Jurkat, Clone E6-1 (cell line): ENCODE measurements around the gene OTUD3. TPM values are rescaled to one million over a fixed set of nuclear protein-coding genes. Genes with fewer than 3 reads are reported as not detected.
"Not testable (repeated sequence)": the region's sequence is repeated elsewhere in the genome, so short reads cannot be mapped to it uniquely, and the experiment has no call there.

Source experiments
- DNase-seq: peaks from one replicate; pipeline ENCODE4 v3.0.0-alpha.2; 2011; ENCODE audit warnings: low read depth, low spot score
- H3K4me3 ChIP-seq: 2 replicates; pipeline ENCODE4 v1.5.1; 2011; ENCODE audit warnings: mild to moderate bottlenecking, low read length, control low read depth, moderate library complexity
- polyA plus RNA-seq: library from polyadenylated mRNA; unstranded; fragments of >200 nt; gene quantifications from one replicate; pipeline ENCODE4 v1.2.1, GENCODE V29; 2012; ENCODE audit warnings: missing spikeins; ENCODE audit not compliant: insufficient read length, insufficient read depth

OTUD3 gene, protein sequence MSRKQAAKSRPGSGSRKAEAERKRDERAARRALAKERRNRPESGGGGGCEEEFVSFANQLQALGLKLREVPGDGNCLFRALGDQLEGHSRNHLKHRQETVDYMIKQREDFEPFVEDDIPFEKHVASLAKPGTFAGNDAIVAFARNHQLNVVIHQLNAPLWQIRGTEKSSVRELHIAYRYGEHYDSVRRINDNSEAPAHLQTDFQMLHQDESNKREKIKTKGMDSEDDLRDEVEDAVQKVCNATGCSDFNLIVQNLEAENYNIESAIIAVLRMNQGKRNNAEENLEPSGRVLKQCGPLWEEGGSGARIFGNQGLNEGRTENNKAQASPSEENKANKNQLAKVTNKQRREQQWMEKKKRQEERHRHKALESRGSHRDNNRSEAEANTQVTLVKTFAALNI
- 6.5 TPM for polyA plus RNA-seq

DNA sequence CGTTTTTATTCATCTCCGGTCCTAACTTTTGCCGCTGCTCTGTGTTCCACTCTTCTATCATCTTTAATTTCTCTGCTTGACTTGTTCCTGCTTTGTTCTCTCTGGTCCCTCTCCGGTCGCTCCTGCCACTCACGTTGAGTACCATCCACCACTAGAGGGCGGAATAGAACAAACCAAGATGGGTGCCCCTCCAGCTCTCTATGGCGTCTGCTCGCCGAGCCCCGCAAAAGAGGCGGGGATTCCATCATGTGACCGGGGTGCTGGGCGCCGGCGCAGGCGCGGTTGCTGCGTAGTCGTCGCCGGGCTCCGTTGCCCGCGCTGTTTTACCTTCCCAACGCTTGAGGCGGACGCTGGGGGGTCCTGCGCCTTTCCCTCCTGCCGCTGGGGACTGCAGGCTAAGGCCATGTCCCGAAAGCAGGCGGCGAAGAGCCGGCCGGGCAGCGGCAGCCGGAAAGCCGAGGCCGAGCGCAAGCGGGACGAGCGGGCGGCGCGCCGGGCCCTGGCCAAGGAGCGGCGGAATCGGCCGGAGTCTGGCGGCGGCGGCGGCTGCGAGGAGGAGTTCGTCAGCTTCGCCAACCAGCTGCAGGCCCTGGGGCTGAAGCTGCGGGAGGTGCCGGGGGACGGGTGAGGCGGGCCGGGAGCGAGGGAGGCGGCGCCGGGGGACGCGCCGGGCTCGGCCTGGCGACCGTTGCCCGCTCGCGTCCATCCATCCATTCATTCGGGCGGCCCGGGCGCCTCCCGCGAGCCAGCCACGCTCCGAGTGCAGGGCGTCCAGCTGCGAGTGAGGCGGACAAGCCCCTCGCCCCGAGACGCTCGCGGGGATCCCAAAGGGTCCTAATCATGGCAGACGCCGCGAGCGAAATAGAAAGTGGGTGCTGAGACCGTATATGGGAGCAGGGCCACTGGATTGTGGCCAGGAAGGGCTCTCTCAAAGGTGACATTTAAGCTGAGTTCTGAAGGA, at the start of gene OTUD3:
Gene OTUD3, plus strand, starts transcription at position 285 of the 961 bp plus-strand sequence. Its CDS starts 119 bp downstream, at position 404.
- peak within 1 kb of the TSS; percentile 86 for H3K4me3 ChIP-seq
- DNase-seq, result peak; percentile 98

- no peak for DNase-seq
Observed at GRCh38 chr1:19835578-19835977, 46.6 kb upstream of the OTUD3 start.

DNA sequence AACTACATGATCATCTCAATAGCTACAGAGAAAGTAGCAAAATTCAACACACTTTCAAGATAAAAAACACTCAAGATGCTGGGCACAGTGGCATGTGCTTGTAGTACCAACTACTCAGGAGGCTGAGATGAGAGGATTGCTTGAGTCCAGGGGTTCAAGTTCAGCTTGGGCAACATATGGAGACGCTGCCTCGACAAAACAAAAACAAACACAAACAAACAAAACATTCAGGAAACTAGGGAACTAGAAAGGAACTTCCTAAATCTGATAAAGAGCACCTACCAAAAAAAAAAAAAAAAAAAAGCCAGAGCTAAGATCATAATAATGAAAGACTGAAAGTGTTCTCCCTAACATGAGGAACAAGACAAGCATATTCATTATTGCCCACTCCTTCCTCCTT, 44.3 kb upstream of the OTUD3 start:
- H3K4me3 ChIP-seq, result no peak overlapping the region
- no peak for DNase-seq

More at GRCh38 chr1:19835578-19835977, 46.6 kb upstream of the OTUD3 start:
- H3K4me3 ChIP-seq, result no peak overlapping the region

DNA sequence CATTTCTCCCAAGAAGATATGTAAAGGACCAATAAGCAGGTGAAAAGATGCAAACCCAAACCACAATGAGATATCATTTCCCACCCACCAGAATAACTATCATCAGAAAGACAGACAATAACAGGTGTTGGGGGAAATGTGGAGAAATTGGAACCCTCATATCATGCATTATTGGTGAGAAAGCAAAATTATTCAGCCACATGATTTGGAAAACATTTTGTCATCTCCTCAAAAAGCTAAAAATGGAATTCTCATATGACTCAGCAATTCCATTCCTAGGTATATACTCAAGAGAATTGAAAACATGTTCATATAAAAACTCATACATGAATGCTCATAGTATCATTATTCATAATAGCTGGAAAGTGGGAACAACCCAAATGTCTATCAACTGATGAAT, 42.0 kb upstream of the OTUD3 start:
- no peak overlapping the region for H3K4me3 ChIP-seq
- DNase-seq, result no peak

DNA sequence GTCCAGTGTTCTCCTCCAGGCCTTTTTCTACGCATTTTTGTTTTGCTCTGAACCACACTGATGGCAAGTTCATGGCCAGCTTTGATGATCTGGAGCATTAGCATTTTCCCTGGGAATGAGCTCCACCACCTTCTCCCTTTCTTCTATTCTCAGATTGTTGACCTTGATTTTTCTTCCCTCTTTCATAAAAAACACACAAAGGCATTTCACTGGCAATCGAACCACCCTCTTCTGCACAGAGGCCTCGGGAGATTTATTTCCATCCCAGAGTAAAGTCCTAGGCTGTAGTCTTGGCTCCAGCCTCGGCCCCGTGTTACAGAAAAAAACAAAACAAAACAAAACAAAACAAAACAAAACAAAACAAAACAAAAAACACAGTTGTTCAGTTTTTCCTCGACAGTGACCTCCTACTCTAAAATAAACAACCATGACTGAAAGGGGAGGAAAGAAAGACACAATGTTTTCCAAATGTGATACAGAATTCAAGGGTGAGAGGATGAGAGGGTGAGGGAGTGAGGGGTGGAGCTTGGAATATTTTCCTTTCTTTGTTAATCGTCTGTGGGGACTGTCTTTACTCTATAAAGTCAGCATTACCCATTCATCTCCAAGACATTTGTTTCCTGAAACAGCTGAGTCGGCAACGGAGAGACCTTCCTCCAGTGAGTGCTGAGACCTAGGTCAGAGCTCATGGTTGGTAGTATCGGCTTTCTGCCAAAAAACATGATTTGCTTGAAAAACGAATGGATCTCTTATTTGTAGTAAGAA, 37.3 kb upstream of the OTUD3 start:
- H3K4me3 ChIP-seq, result no peak overlapping the region
- no peak for DNase-seq

GRCh38 chr1:19845555-19845954, 36.6 kb upstream of the OTUD3 start:
- DNase-seq, result no peak
- H3K4me3 ChIP-seq, result no peak overlapping the region

- no peak overlapping the region for H3K4me3 ChIP-seq
- no peak for DNase-seq
Observed at GRCh38 chr1:19846338-19846737, 35.9 kb upstream of the OTUD3 start.

DNA sequence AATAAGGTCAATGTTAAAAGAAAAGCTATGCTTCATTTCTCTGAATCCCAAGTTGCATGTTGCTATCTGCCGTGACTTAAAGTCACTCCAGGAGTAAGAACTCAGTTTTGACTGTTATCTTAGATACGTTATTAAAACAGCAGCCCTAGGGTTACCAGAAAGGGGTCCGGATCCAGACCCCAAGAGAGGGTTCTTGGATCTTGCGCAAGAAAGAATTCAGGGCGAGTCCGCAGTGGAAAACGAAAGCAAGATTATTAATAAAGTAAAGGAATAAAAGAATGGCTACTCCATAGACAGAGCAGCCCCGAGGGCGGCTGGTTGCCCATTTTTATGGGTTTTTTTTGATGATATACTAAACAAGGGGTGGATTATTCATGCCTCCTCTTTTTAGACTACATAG, 34.9 kb upstream of the OTUD3 start:
- not testable (repeated sequence) for H3K4me3 ChIP-seq, DNase-seq

GRCh38 chr1:19849307-19849706, 32.9 kb upstream of the OTUD3 start:
- not testable (repeated sequence) for H3K4me3 ChIP-seq, DNase-seq

GRCh38 chr1:19850214-19850613, 32.0 kb upstream of the OTUD3 start:
- H3K4me3 ChIP-seq, result no peak overlapping the region
- DNase-seq, result no peak

- H3K4me3 ChIP-seq, result no peak overlapping the region
- DNase-seq, result no peak
Observed at GRCh38 chr1:19852036-19852435, 30.2 kb upstream of the OTUD3 start.

DNA sequence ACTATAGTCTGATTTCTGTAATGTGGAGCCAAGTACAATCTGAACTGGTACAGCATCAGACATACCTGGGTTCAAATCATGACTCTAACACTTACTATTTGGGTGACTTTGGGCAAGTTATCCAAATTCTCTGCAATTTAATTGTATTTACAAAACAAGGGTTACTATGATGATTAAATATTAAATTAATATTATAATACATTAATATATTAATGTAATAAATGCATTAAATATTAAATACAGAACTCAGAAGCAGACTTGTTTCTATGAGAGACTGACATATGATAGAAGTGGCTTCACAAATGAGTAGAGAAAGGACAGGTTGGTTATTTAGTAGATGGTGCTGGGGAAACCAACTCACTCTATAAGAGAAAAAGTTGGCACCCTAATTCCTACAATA, 27.3 kb upstream of the OTUD3 start:
- H3K4me3 ChIP-seq, result no peak overlapping the region
- no peak for DNase-seq

DNA sequence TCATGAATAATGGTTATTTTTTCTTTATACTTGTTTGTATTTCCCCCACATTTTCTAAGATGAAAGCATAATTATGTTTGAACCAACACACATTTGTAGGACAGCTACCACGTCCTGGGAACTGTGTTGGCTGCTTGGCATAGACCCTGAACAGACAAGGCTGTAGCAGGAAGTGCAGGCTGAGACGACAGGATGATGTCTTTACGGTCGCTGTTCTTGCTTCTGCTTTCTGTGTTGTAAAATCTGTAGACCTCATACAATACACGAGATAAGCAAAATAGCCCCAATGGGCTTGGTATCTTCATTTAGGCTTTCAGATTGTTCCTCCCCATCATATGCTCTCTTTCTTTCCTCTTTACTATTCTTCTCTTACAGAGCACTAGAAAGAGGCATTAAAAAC, 23.3 kb upstream of the OTUD3 start:
- DNase-seq, result no peak
- H3K4me3 ChIP-seq, result no peak overlapping the region

DNA sequence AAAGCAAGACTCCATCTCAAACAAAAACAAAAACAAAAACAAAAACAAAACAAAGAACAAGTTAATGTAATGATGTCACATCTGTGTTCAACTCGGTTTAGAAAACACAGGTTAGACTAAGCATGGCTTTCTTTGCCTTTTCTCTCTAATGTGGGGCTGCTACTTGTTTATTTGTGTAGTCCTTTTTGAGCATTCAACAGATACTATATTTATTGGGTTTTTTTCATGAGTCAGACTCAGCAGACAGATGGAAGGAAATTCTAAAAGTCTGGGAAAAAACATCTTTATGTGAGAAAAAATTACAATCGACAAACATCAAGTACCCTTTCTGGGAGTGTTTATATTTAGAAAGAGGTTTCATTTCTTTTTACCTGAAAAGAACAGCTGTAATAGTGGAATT, 22.3 kb upstream of the OTUD3 start:
- H3K4me3 ChIP-seq, result no peak overlapping the region
- no peak for DNase-seq

- no peak for DNase-seq
- H3K4me3 ChIP-seq, result no peak overlapping the region
Observed at GRCh38 chr1:19860418-19860817, 21.8 kb upstream of the OTUD3 start.

GRCh38 chr1:19861034-19861433, 21.2 kb upstream of the OTUD3 start:
- no peak overlapping the region for H3K4me3 ChIP-seq
- DNase-seq, result no peak

GRCh38 chr1:19861842-19862530, 20.2 kb upstream of the OTUD3 start:
- no peak for DNase-seq
- no peak overlapping the region for H3K4me3 ChIP-seq

- H3K4me3 ChIP-seq, result no peak overlapping the region
- DNase-seq, result no peak
Observed at GRCh38 chr1:19862944-19863343, 19.3 kb upstream of the OTUD3 start.
